GM12801 (cell line): Measurements from ENCODE around the gene ADGRD1.

Experiments
- TF ChIP-seq, protein P1 (sequence below): IDR thresholded peaks from one replicate; pipeline ENCODE4 v1.5.1; 2011; ENCODE audit warnings: control low read depth; ENCODE audit not compliant: insufficient read length; ENCODE audit errors: extremely low read depth

Gene ADGRD1

DNA sequence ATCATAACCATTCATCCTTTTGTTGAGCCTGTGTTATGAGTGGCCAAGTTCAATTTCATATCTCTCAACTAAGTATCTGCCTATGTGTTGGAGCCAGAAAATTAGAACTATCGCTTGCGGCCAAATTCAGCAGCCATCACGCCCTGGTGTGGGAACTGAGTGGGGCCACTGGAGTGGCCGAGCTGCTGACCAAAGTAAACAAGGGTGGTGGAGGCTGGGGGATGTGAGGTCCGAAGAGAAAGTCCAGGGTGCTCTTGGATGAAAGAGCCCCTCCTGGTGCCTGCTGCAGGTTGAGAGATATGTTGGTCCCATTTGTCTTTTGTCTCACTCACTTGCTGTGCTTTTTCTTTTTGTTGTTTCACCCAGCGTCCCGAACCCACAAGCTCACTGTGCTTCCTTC lies 14.9 kb downstream of the ADGRD1 start:
- TF ChIP-seq, protein P1, sequence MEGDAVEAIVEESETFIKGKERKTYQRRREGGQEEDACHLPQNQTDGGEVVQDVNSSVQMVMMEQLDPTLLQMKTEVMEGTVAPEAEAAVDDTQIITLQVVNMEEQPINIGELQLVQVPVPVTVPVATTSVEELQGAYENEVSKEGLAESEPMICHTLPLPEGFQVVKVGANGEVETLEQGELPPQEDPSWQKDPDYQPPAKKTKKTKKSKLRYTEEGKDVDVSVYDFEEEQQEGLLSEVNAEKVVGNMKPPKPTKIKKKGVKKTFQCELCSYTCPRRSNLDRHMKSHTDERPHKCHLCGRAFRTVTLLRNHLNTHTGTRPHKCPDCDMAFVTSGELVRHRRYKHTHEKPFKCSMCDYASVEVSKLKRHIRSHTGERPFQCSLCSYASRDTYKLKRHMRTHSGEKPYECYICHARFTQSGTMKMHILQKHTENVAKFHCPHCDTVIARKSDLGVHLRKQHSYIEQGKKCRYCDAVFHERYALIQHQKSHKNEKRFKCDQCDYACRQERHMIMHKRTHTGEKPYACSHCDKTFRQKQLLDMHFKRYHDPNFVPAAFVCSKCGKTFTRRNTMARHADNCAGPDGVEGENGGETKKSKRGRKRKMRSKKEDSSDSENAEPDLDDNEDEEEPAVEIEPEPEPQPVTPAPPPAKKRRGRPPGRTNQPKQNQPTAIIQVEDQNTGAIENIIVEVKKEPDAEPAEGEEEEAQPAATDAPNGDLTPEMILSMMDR = no peak

DNA sequence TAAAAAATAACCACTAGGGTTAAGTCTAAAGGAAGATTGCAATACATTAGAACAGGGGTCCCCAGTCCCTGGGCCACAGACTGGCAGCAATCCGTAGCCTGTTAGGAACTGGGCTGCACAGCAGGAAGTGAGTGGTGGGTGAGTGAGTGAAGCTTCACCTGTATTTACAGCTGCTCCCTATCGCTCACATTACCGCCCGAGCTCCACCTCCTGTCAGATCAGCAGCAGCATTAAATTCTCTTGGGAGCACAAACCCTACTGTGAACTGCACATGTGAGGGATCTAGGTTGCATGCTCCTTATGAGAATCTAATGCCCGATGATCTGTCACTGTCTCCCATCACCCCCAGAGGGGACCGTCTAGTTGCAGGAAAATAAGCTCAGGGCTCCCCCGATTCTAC lies 15.5 kb downstream of the ADGRD1 start:
- TF ChIP-seq, protein P1 = no peak

DNA sequence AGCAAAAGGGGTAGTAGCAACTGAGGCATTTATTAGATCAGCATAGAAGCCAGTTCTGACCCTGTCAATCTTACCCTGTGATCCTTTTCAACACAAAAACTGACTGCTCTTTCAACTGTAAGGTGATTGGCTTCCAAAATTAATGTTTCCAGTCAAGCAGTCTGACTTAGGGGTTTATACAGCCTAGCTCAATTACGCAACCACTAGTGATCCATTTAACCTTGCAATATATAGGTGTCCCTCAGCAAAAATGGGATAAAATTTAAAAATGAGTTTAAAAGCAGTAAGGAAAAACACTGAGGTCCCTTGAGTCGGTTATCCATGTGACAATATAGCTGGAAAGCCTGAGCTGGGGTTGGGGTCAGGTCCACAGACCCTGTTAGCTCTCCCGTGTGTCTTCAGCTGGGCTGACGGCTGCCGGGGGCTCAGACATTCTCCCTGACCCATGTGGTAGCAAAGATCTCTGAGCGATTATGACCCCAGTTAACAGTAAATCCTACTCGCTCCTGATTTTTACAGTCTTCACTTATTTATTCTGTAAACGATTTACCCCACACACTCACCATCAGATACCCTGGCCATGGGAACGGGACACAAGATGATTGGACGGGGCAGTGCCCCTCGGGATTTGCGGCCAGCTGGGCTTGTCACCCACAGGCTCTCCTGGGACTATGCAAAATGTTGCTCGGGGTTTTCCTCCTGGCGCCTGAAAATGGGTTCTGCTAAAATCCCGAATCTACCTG lies 16.6 kb downstream of the ADGRD1 start:
- TF ChIP-seq, protein P1 = no peak

DNA sequence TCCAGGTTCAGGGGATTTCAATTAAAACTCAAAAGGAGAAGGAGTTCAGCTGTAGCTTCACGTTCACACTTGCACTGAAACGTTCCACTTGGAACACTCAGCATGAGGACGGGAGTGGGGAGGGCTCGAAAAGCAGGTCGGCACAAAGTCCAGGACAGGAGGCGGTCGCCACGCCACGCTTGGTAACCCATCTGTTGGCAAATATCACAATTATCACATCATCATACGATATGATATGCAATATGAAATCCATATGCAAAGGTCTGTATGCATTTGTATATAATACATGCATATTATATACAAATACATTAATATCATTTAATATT lies 17.2 kb downstream of the ADGRD1 start:
- TF ChIP-seq, protein P1 = no peak

DNA sequence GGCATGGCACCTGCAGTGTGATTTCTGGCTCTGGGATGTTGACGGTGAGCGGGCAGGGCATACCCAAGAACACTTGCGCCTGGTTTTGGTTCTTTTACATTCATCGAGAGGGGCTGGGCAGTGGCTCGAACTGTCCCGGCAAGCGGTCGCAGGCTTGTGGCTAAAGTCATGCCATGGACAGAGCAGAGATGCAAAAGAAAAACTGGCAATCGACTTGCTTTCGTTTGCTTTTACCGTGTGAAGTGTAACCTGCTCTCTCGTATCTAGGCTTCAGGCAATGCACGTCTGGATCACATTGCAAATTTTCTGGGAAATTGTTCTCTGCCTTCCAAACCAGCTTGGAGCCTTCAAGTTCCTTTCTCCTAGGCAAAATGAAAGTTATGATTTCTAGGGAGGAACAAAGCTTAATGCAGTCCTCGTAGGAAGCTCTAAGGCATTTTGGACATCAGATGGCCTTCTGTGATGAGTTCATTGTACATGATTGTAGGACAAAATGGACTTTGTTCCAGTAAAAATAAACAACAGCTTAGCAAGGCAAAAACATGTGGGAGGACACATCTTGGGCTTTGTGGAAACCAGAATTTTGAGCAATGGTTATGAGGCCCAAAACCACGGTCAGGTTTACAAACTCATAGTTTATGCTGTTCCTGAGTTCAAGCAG lies 18.3 kb downstream of the ADGRD1 start:
- TF ChIP-seq, protein P1 = no peak

DNA sequence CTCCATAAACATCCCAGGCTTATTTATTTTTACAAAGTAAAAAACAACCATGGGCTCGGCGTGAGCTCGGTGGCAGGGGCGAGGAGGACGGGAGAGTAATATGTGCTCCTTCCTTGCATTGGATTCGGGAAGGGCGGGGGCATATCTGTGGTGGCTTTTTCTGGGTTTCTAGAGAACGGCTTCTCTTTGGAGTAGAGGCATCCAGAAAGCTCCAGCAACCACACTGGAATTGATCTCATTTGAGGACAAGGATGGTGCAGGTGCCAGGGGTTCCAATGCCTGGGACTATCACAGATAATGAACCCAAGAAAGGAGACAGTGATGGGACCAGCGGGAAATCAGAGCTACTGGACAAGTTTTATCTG lies 18.9 kb downstream of the ADGRD1 start:
- TF ChIP-seq, protein P1 = no peak

DNA sequence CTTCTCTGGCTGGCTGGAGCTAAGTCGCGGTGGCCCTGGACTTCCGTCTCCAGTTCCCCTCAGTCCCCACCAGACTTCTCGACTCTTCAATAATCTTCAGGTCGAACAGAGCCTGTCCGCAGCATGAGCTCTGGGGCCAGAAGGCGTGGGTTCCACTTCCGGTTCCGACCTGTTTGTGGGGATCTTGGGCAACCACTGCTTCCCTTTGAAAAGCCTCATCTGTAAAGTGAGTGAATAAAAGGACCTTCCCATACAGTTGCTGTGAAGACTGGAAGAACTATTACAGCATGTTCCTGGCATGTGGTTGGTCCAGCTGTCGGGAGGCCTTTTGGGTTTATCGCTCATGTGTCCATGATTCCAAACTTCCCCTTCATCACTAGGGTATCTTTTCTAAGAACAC lies 19.4 kb downstream of the ADGRD1 start:
- TF ChIP-seq, protein P1 = no peak
